Renal pelvis (tissue), 4 donors: Measurements from ENCODE around the gene OPCML. TPM values are rescaled to one million over a fixed set of nuclear protein-coding genes. Genes with fewer than 3 reads are reported as not detected.

Experiments
- DNase-seq: peaks from one replicate; pipeline ENCODE4 v3.0.0-alpha.2; 2013
- polyA plus RNA-seq, 3 donors: library from polyadenylated mRNA; unstranded; fragments of 120-200 nt; gene quantifications; one replicate each; pipeline ENCODE4 v1.2.1, GENCODE V29; 2013; ENCODE audit not compliant: insufficient read length in 3 of 3

Gene OPCML
- polyA plus RNA-seq, 3 donors = 9.9 to 14.8 (median 14.6) TPM

- no peak for DNase-seq
Observed at GRCh38 chr11:133504906-133505305, 27.4 kb downstream of the OPCML start.

GRCh38 chr11:133503776-133504175 lies 28.5 kb downstream of the OPCML start:
- DNase-seq = no peak

GRCh38 chr11:133503236-133503635 lies 29.1 kb downstream of the OPCML start:
- no peak for DNase-seq

- no peak for DNase-seq
Observed at GRCh38 chr11:133501643-133502539, 30.4 kb downstream of the OPCML start.

- no peak for DNase-seq
Observed at GRCh38 chr11:133500936-133501335, 31.4 kb downstream of the OPCML start.

GRCh38 chr11:133500435-133500834 lies 31.9 kb downstream of the OPCML start:
- no peak for DNase-seq

GRCh38 chr11:133498969-133499368 lies 33.3 kb downstream of the OPCML start:
- no peak for DNase-seq

GRCh38 chr11:133497477-133498140 lies 34.7 kb downstream of the OPCML start:
- DNase-seq = no peak

GRCh38 chr11:133492895-133493294 lies 39.4 kb downstream of the OPCML start:
- no peak for DNase-seq

- no peak for DNase-seq
Observed at GRCh38 chr11:133491680-133492383, 40.5 kb downstream of the OPCML start.

- DNase-seq = no peak
Observed at GRCh38 chr11:133480722-133481121, 51.6 kb downstream of the OPCML start.

- DNase-seq = no peak
Observed at GRCh38 chr11:133479209-133479608, 53.1 kb downstream of the OPCML start.

- no peak for DNase-seq
Observed at GRCh38 chr11:133477251-133477625, 55.1 kb downstream of the OPCML start.

GRCh38 chr11:133476570-133477250 lies 55.6 kb downstream of the OPCML start:
- DNase-seq = no peak

GRCh38 chr11:133474461-133474860 lies 57.8 kb downstream of the OPCML start:
- DNase-seq = no peak

- no peak for DNase-seq
Observed at GRCh38 chr11:133467686-133468085, 64.6 kb downstream of the OPCML start.

GRCh38 chr11:133443206-133443747 lies 89.0 kb downstream of the OPCML start:
- DNase-seq = no peak

- DNase-seq = no peak
Observed at GRCh38 chr11:133441964-133442660, 90.2 kb downstream of the OPCML start.

GRCh38 chr11:133425992-133426391 lies 106.3 kb downstream of the OPCML start:
- no peak for DNase-seq

GRCh38 chr11:133425245-133425644 lies 107.1 kb downstream of the OPCML start:
- DNase-seq = no peak

GRCh38 chr11:133418218-133418617 lies 114.1 kb downstream of the OPCML start:
- DNase-seq = no peak
